GM13977 (cell line): Measurements from ENCODE around the gene SAPCD2.

ENCODE experiments used
- DNase-seq: peaks from one replicate; pipeline ENCODE4 v3.0.0; 2012; ENCODE audit warnings: low spot score
- CTCF ChIP-seq: IDR thresholded peaks from 2 replicates; pipeline ENCODE4 v1.5.1; 2012; ENCODE audit warnings: mild to moderate bottlenecking, control low read depth; ENCODE audit not compliant: insufficient read depth; ENCODE audit errors: extremely low read depth, missing control alignments
- in situ Hi-C: fragments of 300-500 bp; cut with MboI; formaldehyde crosslinking; loops from one replicate; pipeline ENCODE4 v1.12.0; 2022; ENCODE audit warnings: low sequenced_read_pairs, low pct_unique_long_range_greater_than_20kb, mixed read lengths, inconsistent platforms; ENCODE audit not compliant: unreplicated experiment

Gene SAPCD2

GRCh38 chr9:137080260-137081122 lies 10.1 kb upstream of the SAPCD2 start:
- no peak for DNase-seq
- in situ Hi-C loops, result no loop called here

GRCh38 chr9:137079401-137079787 lies 9.0 kb upstream of the SAPCD2 start:
- DNase-seq, result no peak
- TF ChIP-seq CTCF, result no peak
- in situ Hi-C loops, result no loop called here

More at GRCh38 chr9:137080260-137081122, 10.1 kb upstream of the SAPCD2 start:
- TF ChIP-seq CTCF, result no peak

- in situ Hi-C loops, result no loop called here
- no peak for DNase-seq
- TF ChIP-seq CTCF, result no peak
Measured at GRCh38 chr9:137078701-137079400, 8.5 kb upstream of the SAPCD2 start.

GRCh38 chr9:137077758-137078693 lies 7.7 kb upstream of the SAPCD2 start:
- in situ Hi-C loops, result no loop called here
- TF ChIP-seq CTCF, result no peak
- DNase-seq, result no peak

GRCh38 chr9:137077010-137077747 lies 6.8 kb upstream of the SAPCD2 start, which contains the start of gene UAP1L1:
UAP1L1 (plus strand) TSS chr9:137077517; CDS start chr9:137077533, 16 bp downstream.
- no peak for TF ChIP-seq CTCF
- DNase-seq, result peak; percentile 86
- in situ Hi-C loops, result no loop called here

- no peak for TF ChIP-seq CTCF
- in situ Hi-C loops, result no loop called here
- no peak for DNase-seq
Measured at GRCh38 chr9:137076636-137077009, 6.3 kb upstream of the SAPCD2 start.
